ENCODE data around the gene PROCA1.

Gene PROCA1

DNA sequence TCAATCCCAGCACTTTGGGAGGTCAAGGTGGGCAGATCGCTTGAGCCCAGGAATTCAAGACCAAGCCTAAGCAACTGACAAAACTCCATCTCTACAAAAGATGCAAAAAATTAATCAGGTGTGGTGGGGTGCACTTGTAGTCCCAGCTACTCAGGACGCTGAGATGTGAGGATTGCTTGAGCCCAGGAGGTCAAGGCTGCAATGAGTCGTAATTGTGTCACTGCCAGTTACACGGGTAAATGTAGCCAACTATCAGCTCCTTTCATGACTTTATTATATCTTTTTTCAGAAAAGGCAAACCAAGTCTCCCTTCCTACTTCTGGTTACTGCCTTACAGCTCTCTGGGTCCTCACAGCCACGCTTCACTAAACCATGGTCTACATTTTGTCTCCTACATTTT, 53.9 kb downstream of the PROCA1 start:
- in situ Hi-C loops (cut with HindIII; ENCODE audit: low sequenced_read_pairs), result no loop called here
- H3K4me3 ChIP-seq (ENCODE audit: low read depth, low read length), result no peak overlapping the region
- TF ChIP-seq, protein P1, sequence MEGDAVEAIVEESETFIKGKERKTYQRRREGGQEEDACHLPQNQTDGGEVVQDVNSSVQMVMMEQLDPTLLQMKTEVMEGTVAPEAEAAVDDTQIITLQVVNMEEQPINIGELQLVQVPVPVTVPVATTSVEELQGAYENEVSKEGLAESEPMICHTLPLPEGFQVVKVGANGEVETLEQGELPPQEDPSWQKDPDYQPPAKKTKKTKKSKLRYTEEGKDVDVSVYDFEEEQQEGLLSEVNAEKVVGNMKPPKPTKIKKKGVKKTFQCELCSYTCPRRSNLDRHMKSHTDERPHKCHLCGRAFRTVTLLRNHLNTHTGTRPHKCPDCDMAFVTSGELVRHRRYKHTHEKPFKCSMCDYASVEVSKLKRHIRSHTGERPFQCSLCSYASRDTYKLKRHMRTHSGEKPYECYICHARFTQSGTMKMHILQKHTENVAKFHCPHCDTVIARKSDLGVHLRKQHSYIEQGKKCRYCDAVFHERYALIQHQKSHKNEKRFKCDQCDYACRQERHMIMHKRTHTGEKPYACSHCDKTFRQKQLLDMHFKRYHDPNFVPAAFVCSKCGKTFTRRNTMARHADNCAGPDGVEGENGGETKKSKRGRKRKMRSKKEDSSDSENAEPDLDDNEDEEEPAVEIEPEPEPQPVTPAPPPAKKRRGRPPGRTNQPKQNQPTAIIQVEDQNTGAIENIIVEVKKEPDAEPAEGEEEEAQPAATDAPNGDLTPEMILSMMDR (IDR thresholded peaks at IDR 0.05; ENCODE audit: low read depth, low read length, missing control alignments), result no peak
- no peak for DNase-seq (ENCODE audit: low read depth)

- no peak overlapping the region for H3K4me3 ChIP-seq (ENCODE audit: low read depth, low read length)
- in situ Hi-C loops (cut with HindIII; ENCODE audit: low sequenced_read_pairs), result no loop called here
- no peak for DNase-seq (ENCODE audit: low read depth)
- TF ChIP-seq, protein P1 (IDR thresholded peaks at IDR 0.05; ENCODE audit: low read depth, low read length, missing control alignments), result no peak
These were observed 56.5 kb downstream of the PROCA1 start for GRCh38 chr17:28655160-28655559.

Measured in astrocyte of the cerebellum (primary cell).